ENCODE measurements around the gene PCDHGC5. TPM values are rescaled to one million over a fixed set of nuclear protein-coding genes. Genes with fewer than 3 reads are reported as not detected.
A peak's percentile ranks its signal among the peaks of the same experiment; 100 is the strongest.

PCDHGC5 gene
- total RNA-seq, 4 donors from 2014 or later = 0.20 to 2.5 (median 1.0) TPM

- peak; percentile 19 to 68 (median 48) for TF ChIP-seq POLR2AphosphoS5 (IDR thresholded peaks at IDR 0.05)
- peak; percentile 17 for TF ChIP-seq POLR2A (IDR thresholded peaks at IDR 0.05)
- TF ChIP-seq EP300 (IDR thresholded peaks at IDR 0.05; ENCODE audit: low read depth) = no peak
- in situ Hi-C loops (cut with MboI; ENCODE audit: low pct_ligation_motif_present in 1 of 4, low pct_unique_long_range_greater_than_20kb in 1 of 4, low sequenced_read_pairs in 3 of 4) (no loop called here), intact Hi-C loops (cut with DNase I; ENCODE audit: low total_unique reads) (no loop called here)
- peak; percentile 41 for DNase-seq
- Histone ChIP-seq H3K27me3 (no peaks in the 10 kb centered on the region), H3K9me3 (no peaks in the 10 kb centered on the region), H3K36me3 (no peaks in the 10 kb centered on the region), H3K4me3 (peak overlapping the region in 2 of 4 donors; percentile 6 to 37), H3K27ac (peak overlapping the region; percentile 79 to 84 (median 83)), H3K4me1 (peaks cover 14 to 43% (median 30%) of the 10 kb centered on the region in 4 donors)
- 47 to 55% methylated on average over 3 to 23 of the region's 23 CpGs for WGBS, 2 donors (ENCODE audit: low coverage in 1 of 2)
Measured at GRCh38 chr5:141508798-141509611, 20.1 kb downstream of the PCDHGC5 start.

DNA sequence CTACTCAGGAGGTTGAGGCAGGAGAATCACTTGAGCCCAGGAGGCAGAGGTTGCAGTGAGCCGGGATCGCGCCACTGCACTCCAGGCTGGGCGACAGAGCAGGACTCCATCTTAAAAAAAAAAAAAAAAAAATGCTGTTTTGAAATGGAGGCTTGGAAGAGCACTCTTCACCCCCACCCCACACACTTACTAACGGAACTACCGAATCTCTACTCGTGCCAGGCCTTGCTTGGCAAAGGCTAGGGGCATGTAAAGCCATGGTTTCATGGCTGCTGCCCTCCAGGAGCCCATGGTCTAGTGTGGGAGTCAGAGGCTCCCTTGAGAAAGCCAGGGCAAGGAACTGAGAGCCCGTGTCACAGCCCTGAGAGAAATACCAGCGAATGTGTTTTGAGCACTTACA is 21.3 kb downstream of the PCDHGC5 start:
- no peak for DNase-seq
- in situ Hi-C loops (cut with MboI; ENCODE audit: low pct_ligation_motif_present in 1 of 4, low pct_unique_long_range_greater_than_20kb in 1 of 4, low sequenced_read_pairs in 3 of 4) (no loop called here), intact Hi-C loops (cut with DNase I; ENCODE audit: low total_unique reads) (loop anchor here (5.0 kb wide), 1 partner anchor 33 kb away; the partner anchor contains the start of gene PCDHGC3)
- H3K27me3 ChIP-seq = no peaks in the 10 kb centered on the region
- TF ChIP-seq CTCF (IDR thresholded peaks at IDR 0.05) = no peak
- TF ChIP-seq POLR2AphosphoS5 (IDR thresholded peaks at IDR 0.05) = no peak
- TF ChIP-seq POLR2A (IDR thresholded peaks at IDR 0.05) = no peak
- no peak for TF ChIP-seq EP300 (IDR thresholded peaks at IDR 0.05; ENCODE audit: low read depth)
- H3K36me3 ChIP-seq = no peaks in the 10 kb centered on the region
- H3K9me3 ChIP-seq = no peaks in the 10 kb centered on the region
- H3K27ac ChIP-seq = peak overlapping the region in 3 of 4 donors; percentile 83 to 84 (median 83)
- 93% methylated on average over 9 of the region's 9 CpGs; no CpG with 5 or more reads in 1 of the 2 donors for WGBS, 2 donors (ENCODE audit: low coverage in 1 of 2)
- no peak overlapping the region for H3K4me3 ChIP-seq
- peaks cover 21 to 55% (median 41%) of the 10 kb centered on the region in 4 donors for H3K4me1 ChIP-seq

- Histone ChIP-seq H3K9me3 (no peaks in the 10 kb centered on the region), H3K4me3 (no peak overlapping the region), H3K4me1 (peaks cover 23 to 56% (median 43%) of the 10 kb centered on the region in 4 donors), H3K27me3 (no peaks in the 10 kb centered on the region), H3K27ac (peak overlapping the region in 1 of 4 donors; percentile 90), H3K36me3 (peaks cover 0 to 1% (median 0%) of the 10 kb centered on the region in 4 donors)
- in situ Hi-C loops (cut with MboI; ENCODE audit: low pct_ligation_motif_present in 1 of 4, low pct_unique_long_range_greater_than_20kb in 1 of 4, low sequenced_read_pairs in 3 of 4) (no loop called here), intact Hi-C loops (cut with DNase I; ENCODE audit: low total_unique reads) (loop anchor here (5.0 kb wide), 1 partner anchor 34 kb away; the partner anchor contains the start of gene PCDHGC3)
- WGBS, 2 donors (ENCODE audit: low coverage in 1 of 2) = 89 to 100% methylated on average over 1 to 14 of the region's 14 CpGs
- TF ChIP-seq POLR2AphosphoS5 (IDR thresholded peaks at IDR 0.05) (no peak), CTCF (IDR thresholded peaks at IDR 0.05) (no peak), POLR2A (IDR thresholded peaks at IDR 0.05) (no peak), EP300 (IDR thresholded peaks at IDR 0.05; ENCODE audit: low read depth) (no peak)
- DNase-seq = no peak
Measured at GRCh38 chr5:141510850-141511601, 22.1 kb downstream of the PCDHGC5 start.

DNA sequence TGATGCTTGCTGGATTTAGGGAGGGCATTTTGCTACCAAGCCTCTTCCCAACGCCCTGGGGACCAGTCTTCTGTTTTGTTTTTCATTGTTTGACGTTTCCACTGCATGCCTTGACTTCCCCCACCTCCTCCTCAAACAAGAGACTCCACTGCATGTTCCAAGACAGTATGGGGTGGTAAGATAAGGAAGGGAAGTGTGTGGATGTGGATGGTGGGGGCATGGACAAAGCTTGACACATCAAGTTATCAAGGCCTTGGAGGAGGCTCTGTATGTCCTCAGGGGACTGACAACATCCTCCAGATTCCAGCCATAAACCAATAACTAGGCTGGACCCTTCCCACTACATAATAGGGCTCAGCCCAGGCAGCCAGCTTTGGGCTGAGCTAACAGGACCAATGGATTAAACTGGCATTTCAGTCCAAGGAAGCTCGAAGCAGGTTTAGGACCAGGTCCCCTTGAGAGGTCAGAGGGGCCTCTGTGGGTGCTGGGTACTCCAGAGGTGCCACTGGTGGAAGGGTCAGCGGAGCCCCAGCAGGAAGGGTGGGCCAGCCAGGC is 23.0 kb downstream of the PCDHGC5 start:
- H3K36me3 ChIP-seq = peaks cover 0 to 7% (median 0%) of the 10 kb centered on the region in 4 donors
- H3K27me3 ChIP-seq = no peaks in the 10 kb centered on the region
- no peaks in the 10 kb centered on the region for H3K9me3 ChIP-seq
- WGBS, 2 donors (ENCODE audit: low coverage in 1 of 2) = 63 to 70% methylated on average over 2 to 4 of the region's 4 CpGs
- intact Hi-C loops (cut with DNase I; ENCODE audit: low total_unique reads) (loop anchor here (5.0 kb wide), 1 partner anchor 35 kb away; the partner anchor contains the start of gene PCDHGC3), in situ Hi-C loops (cut with MboI; ENCODE audit: low pct_ligation_motif_present in 1 of 4, low pct_unique_long_range_greater_than_20kb in 1 of 4, low sequenced_read_pairs in 3 of 4) (no loop called here)
- no peak overlapping the region for H3K4me3 ChIP-seq
- H3K27ac ChIP-seq = peak overlapping the region; percentile 78 to 91 (median 89)
- TF ChIP-seq EP300 (IDR thresholded peaks at IDR 0.05; ENCODE audit: low read depth) = no peak
- no peak for TF ChIP-seq POLR2A (IDR thresholded peaks at IDR 0.05)
- no peak for TF ChIP-seq CTCF (IDR thresholded peaks at IDR 0.05)
- no peak for TF ChIP-seq POLR2AphosphoS5 (IDR thresholded peaks at IDR 0.05)
- DNase-seq = no peak
- peaks cover 23 to 56% (median 40%) of the 10 kb centered on the region in 4 donors for H3K4me1 ChIP-seq
